Inferior parietal cortex (tissue), 1 donor: ENCODE results near the gene OGG1.

ENCODE experiments used
- DNase-seq: peaks from one replicate; pipeline ENCODE4 v3.0.0-alpha.2; 2016; ENCODE audit errors: extremely low spot score

The OGG1 gene

GRCh38 chr3:9727743-9728142 is 22.0 kb upstream of the OGG1 start:
- no peak for DNase-seq

GRCh38 chr3:9729419-9729818 is 20.3 kb upstream of the OGG1 start:
- DNase-seq, result no peak

GRCh38 chr3:9730657-9731205 is 19.0 kb upstream of the OGG1 start:
- no peak for DNase-seq

GRCh38 chr3:9731206-9732079 is 18.3 kb upstream of the OGG1 start, which contains the start of gene BRPF1:
Gene BRPF1, plus strand, starts transcription at chr3:9731735. Its CDS starts 2,406 bp downstream, at chr3:9734141.
- DNase-seq, result peak; percentile 91

- DNase-seq, result no peak
Observed at GRCh38 chr3:9732080-9732739, 17.5 kb upstream of the OGG1 start.

DNA sequence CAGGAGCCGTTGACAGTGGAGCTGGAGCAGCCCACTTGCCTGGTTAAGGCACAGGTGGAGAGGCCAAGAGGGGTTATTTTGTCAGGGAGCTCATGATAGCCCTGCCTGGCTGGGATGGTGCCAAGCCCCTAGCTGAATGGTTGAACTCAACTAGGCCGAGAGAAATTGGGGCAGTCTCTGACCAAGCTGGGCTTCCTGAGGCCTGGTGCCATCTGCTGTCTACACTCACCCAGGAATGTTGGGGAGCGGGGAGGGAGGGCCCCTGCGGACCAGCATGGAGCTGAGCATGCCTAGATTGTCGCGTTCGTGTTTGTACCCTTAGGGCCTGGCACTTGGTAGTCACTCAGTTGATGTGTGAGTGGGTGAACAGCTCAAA is 17.0 kb upstream of the OGG1 start:
- DNase-seq, result no peak

DNA sequence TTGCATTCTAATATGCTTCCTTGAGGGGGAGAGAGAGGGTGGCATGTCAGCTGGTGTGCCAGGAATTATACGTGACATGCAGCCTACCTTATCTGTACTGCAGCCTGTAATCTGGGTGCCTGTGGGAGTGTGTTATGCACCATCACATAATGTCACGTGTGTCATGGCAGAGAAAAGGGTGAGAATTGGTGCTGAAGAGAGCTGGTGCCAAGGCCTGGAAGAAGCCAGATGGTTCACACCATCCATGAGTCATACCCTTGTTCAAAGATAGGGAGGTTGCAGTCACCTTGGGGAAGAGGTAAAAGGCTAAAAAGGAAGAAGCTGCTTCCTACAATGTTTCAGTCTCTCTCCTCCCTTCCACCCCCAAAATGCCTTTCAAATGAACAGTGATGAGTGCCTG is 12.9 kb upstream of the OGG1 start:
- DNase-seq, result no peak

DNA sequence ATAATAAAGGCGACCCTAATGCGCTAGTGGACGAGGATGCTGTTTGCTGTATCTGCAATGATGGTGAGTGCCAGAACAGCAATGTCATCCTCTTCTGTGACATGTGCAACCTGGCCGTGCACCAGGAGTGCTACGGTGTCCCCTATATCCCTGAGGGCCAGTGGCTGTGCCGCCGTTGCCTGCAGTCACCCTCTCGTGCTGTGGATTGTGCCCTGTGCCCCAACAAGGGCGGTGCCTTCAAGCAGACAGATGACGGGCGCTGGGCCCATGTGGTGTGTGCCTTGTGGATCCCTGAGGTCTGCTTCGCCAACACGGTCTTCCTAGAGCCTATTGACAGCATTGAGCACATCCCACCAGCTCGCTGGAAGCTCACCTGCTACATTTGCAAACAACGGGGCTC is 10.6 kb upstream of the OGG1 start:
- no peak for DNase-seq

DNA sequence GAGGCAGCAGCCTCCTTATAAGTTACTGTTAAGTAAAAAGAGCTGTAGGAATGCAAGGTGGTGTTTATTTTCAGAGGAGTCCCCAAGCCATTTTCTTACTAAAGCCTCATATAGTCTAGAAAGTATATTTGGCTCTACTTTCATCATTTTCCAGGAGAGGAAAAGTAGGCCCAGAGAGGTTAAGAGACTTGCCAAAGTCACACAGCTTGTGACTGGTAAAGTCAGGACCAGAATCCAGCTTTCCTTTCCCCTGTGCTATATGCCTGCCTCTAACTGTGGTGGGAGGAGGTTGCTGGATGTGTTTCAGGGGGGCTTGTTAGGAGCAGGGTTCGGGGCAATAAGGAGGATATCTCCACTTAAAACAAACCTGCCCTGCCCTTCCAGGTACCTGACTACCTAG is 7.2 kb upstream of the OGG1 start:
- DNase-seq, result no peak

DNA sequence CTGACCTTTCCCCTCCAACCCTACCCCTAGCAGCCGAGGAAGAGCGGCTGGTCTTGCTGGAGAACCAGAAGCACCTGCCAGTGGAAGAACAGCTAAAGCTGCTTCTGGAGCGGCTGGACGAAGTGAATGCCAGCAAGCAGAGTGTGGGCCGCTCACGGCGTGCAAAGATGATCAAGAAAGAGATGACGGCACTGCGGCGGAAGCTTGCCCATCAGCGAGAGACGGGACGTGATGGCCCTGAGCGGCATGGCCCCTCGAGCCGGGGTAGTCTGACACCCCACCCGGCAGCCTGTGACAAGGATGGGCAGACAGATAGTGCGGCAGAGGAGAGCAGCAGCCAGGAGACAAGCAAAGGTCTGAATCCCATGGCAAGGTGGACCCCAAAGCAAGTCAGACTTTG is 6.2 kb upstream of the OGG1 start:
- no peak for DNase-seq

- DNase-seq, result no peak
Observed at GRCh38 chr3:9744162-9744561, 5.6 kb upstream of the OGG1 start.

- no peak for DNase-seq
Observed at GRCh38 chr3:9745521-9745920, 4.2 kb upstream of the OGG1 start.

DNA sequence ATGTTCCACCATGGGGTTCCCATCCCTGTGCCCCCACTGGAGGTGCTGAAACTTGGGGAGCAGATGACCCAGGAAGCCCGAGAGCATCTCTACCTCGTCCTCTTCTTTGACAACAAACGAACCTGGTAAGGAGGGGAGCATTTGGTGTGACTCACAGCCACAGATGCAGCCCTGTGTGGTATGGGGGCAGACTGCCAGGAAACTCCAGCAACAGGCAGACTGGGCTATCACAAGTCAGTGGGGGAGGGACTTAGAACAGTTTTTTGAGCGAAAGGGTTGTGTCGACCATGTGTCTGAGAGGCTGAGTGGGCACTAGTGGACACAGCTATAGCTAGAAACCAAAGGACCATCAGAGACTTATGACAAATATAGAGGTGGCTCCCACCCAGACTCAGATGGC is 3.4 kb upstream of the OGG1 start:
- no peak for DNase-seq

DNA sequence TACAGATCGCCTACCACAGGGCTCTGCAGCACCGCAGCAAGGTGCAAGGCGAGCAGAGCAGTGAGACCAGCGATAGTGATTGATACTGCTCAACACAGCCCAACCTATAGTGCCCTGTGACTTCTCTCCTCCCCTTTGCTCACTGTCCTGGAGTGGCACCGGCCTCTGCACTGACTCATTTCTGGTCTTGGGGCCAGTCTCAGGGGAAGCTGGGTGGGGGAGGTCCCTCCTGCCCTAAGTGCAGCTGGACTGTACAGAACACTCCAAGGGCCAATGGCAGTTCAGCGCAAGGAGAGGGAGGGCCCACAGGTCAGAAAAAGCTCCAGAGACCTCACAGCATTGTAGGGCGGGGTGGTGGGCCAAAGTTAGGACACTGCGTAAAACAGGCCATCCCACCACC is 2.5 kb upstream of the OGG1 start:
- no peak for DNase-seq

GRCh38 chr3:9748031-9748430 is 1.7 kb upstream of the OGG1 start:
- DNase-seq, result no peak

DNA sequence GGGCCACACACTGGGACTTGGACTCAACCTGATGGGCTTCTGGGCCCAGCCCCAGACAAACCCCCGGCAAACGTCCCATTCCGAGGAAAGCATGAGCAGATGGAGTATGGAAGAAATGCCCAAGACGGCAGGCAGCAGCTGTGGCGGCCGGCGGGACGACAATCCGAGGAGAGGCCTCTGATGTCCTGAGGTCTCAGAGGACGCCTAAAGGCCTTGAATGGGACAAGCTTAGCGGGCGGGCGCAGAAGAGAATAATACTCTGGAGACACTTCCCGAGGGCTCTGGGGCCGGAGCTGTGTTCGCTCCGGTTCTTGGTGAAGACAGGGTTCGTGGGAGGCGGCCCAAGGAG is 482 bp upstream of the OGG1 start:
- no peak for DNase-seq

DNA sequence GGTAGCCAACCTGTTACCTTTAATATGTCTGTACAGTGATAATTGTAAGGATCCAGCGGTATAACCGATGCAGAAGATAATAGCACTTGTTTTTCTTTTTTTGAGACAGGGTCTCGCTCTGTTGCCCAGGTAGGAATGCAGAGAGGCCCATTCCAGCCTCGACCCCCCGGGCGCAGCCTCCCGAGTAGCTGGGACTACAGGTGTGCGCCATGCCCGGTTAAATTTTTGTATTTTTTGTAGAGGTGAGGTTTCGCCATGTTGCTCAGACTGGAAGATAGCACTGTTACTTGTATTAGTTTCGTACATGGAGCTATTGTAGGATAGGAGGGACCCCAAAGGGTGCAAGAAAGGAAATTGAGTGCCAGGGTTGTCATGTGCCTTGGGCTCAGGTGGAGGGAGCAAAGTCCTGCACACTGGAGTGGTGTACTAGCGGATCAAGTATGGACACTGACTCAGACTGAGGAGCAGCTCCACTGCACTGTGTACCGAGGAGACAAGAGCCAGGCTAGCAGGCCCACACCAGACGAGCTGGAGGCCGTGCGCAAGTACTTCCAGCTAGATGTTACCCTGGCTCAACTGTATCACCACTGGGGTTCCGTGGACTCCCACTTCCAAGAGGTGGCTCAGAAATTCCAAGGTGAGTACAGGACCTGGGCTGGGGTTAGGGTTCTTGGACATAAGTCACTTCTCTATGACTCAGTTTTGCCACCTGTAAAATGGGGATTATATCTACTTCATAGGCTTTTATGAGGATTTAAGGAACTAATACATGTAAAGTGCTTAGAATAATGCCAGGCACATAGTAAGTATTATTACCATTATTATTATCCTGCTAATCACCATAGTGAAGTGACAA is 1.0 kb downstream of the OGG1 start:
- no peak for DNase-seq

DNA sequence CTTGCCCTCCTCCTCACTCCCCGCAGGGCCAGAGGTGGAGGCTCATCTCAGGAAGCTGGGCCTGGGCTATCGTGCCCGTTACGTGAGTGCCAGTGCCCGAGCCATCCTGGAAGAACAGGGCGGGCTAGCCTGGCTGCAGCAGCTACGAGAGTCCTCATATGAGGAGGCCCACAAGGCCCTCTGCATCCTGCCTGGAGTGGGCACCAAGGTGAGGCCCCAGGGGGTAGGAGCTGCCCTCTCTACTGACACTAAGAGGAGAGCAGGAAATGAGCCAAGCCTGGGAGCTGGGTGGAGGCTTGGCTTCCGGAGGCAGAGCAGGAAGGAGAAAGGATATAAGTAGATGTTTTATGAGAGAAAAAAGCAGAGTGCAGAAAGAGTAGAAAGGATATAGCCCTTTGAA is 4.9 kb downstream of the OGG1 start:
- DNase-seq, result no peak

- no peak for DNase-seq
Observed at GRCh38 chr3:9757427-9757826, 7.7 kb downstream of the OGG1 start.

DNA sequence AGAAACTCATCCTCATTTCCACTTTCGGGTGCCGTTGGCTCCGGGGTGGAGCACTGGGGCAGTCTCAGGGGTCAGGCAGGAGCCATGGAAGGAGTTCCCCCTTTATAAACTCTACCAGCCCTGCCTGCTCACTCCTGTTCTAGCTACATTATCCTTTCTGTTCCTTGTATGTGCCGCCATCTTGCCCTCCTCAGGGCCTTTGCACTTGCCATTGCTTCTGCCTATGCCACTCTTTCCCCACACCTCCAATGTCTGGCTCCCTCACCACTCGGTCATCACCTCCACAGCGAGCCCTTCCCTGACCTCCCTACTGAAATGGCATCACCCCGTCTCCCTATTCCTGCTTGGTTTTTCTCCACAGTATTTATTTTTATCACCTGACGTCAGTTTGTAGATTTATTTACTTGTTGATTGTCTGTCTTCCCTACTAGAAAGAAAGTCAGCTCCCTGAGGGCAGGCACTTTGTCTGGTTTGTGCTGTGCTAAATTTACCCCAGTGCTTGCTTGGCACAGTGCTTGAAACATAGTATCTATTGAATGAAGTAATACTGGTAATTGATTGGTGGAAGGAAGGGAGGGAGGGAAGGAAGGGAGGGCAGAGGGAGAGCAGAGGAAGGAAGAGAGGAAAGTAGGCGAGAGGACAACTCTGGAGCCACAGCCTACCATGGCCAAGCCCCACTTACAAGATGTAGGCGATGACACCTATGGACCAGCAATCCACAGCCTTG is 11.2 kb downstream of the OGG1 start:
- no peak for DNase-seq

DNA sequence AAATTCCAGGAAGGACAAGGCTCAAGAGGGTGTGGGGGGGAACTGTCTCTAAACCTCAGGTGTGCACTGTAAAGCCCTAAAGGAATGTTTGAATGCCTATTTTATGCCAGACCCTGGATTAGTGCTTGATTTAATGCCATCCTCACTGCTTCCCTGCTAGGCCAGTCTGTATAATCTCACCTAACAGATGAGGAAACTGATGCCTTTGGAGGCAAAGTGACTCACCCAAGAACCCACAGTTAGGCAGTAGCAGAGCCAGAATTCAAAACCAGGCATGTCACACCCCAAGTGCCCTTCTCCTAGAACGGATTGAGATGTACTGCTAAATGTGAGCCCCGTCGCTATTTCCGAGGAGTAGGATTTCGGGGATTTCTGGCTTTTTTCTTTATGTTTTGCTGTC is 12.2 kb downstream of the OGG1 start:
- DNase-seq, result no peak

DNA sequence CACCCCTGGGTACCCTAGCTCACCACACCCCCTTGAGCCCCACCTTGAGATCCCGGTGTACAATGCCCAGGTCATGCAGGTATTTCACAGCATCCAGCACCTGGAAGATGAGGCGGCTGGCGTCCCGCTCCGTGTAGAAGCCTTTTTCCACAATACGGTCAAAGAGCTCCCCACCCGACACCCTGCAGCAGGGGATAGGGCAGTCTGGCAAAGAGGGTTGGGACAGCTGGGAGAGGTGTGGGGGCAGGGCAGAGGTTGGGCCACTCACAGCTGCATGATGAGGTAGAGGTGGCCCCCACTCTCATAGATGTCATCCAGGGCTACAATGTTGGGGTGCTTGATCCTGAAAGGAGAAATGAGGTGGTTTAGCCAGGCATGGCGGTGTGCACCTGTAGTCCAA is 13.1 kb downstream of the OGG1 start:
- no peak for DNase-seq
